Measurements from ENCODE around the gene FGL2. TPM values are rescaled to one million over a fixed set of nuclear protein-coding genes. Genes with fewer than 3 reads are reported as not detected.

Gene FGL2
- total RNA-seq, 4 donors from 2014 or later = 5.9 to 69.3 (median 17.5) TPM

DNA sequence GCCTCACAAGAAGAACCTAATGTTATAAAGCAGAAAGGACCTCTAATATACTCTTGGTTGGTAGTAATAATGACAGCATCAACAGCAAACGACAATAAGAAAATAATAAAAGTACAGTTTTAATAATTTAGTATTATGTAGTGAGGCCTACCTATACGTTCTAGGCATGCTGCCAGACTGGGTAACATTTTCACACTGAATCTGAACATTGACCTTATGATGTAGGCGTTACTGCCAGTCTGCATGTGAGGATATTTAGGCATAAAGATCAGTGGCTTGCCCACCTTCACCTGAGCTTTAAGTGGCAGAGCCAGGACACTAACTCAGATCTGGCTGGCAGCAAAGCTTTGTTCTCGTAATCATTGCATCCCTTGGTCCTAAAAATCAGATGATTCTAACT is 2.5 kb downstream of the FGL2 start:
- Histone ChIP-seq H3K36me3 (no peaks in the 10 kb centered on the region), H3K9me3 (no peaks in the 10 kb centered on the region), H3K27me3 (no peaks in the 10 kb centered on the region), H3K4me3 (no peak overlapping the region), H3K27ac (no peak overlapping the region), H3K4me1 (no peaks in the 10 kb centered on the region)
- DNase-seq = no peak
- intact Hi-C loops (cut with DNase I; ENCODE audit: low total_unique reads) = no loop called here
- no peak for TF ChIP-seq POLR2A (IDR thresholded peaks at IDR 0.05)
- TF ChIP-seq, protein P1, sequence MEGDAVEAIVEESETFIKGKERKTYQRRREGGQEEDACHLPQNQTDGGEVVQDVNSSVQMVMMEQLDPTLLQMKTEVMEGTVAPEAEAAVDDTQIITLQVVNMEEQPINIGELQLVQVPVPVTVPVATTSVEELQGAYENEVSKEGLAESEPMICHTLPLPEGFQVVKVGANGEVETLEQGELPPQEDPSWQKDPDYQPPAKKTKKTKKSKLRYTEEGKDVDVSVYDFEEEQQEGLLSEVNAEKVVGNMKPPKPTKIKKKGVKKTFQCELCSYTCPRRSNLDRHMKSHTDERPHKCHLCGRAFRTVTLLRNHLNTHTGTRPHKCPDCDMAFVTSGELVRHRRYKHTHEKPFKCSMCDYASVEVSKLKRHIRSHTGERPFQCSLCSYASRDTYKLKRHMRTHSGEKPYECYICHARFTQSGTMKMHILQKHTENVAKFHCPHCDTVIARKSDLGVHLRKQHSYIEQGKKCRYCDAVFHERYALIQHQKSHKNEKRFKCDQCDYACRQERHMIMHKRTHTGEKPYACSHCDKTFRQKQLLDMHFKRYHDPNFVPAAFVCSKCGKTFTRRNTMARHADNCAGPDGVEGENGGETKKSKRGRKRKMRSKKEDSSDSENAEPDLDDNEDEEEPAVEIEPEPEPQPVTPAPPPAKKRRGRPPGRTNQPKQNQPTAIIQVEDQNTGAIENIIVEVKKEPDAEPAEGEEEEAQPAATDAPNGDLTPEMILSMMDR (IDR thresholded peaks at IDR 0.05) = no peak

DNA sequence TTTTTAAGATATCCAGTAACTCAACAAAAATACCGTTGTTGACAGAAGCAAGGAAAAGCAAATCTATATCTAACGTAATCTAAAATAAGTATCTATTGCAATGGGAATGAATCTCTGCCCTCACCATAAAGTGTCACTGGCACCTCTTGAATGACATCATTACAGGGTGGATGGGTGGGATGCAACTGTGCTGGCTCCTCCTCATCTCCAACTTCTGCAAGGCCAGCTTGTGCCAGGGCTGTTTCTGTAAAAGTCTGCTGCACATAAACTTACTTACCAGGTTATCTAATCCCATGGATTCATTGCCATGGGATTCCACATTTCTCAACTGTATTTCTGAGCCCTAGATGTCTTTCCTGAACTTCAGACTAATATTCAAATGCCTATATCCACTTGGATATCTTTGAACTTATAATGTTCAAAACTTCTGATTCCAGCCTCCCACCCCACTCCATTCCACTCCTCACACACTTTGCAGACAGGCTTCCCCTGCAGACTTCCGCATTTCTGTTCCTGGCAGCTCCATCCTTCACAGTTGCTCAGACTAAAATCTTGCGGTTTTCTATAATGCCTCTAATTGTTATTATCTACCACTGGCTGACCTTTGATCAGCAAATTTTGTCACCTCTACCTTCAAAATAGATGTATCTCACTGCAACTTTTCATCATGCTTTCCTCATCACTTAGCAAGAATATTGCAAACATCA is 10.7 kb downstream of the FGL2 start:
- Histone ChIP-seq H3K9me3 (no peaks in the 10 kb centered on the region), H3K4me1 (no peaks in the 10 kb centered on the region), H3K4me3 (no peak overlapping the region), H3K27me3 (no peaks in the 10 kb centered on the region), H3K27ac (no peak overlapping the region), H3K36me3 (no peaks in the 10 kb centered on the region)
- intact Hi-C loops (cut with DNase I; ENCODE audit: low total_unique reads) = no loop called here
- TF ChIP-seq, protein P1 (IDR thresholded peaks at IDR 0.05) = no peak
- DNase-seq = no peak

DNA sequence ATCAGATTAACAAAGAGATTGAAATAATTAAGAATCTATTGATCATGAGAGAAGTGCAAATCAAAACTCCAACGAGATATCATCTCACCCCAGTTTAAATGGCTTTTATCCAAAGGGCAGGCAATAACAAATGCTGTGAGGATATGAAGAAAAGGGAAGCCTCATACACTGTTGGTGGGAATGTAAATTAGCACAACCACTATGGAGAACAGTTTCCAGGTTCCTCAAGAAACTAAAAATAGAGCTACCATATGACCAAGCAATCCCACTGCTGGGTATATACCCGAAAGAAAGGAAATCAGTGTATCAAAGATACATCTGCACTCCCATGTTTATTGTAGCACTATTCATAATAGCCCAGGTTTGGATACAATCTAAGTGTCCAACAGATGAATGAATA is 13.8 kb downstream of the FGL2 start:
- Histone ChIP-seq H3K9me3 (no peaks in the 10 kb centered on the region), H3K27me3 (no peaks in the 10 kb centered on the region), H3K27ac (peak overlapping the region in 1 of 2 donors; percentile 77), H3K4me3 (no peak overlapping the region), H3K4me1 (no peaks in the 10 kb centered on the region), H3K36me3 (no peaks in the 10 kb centered on the region)
- TF ChIP-seq POLR2A (IDR thresholded peaks at IDR 0.05) = no peak
- TF ChIP-seq, protein P1 (IDR thresholded peaks at IDR 0.05) = no peak
- intact Hi-C loops (cut with DNase I; ENCODE audit: low total_unique reads) = no loop called here
- DNase-seq = no peak

DNA sequence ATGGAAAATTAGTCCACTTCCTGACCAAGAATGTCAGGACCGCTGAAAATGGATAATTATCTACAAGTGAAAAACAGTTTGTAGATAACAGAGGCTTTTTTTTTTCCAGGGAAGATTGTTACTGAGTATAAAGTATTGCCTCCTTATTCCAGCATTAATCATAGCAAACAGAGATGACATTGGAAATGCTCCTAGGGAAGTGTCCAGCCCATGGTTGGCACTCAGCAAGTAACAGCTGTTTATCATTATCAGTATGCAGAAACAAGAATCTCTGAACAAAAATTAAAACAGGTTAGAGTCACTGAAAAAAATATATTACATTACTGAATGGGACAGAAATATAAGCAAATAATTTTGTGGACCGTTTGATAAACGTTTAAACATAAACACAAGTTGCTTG is 14.6 kb downstream of the FGL2 start:
- no peaks in the 10 kb centered on the region for H3K9me3 ChIP-seq
- no peak overlapping the region for H3K4me3 ChIP-seq
- TF ChIP-seq, protein P1 (IDR thresholded peaks at IDR 0.05) = no peak
- TF ChIP-seq POLR2A (IDR thresholded peaks at IDR 0.05) = no peak
- H3K4me1 ChIP-seq = no peaks in the 10 kb centered on the region
- H3K27me3 ChIP-seq = no peaks in the 10 kb centered on the region
- H3K36me3 ChIP-seq = no peaks in the 10 kb centered on the region
- no peak for DNase-seq
- intact Hi-C loops (cut with DNase I; ENCODE audit: low total_unique reads) = no loop called here
- peak overlapping the region in 1 of 2 donors; percentile 77 for H3K27ac ChIP-seq

DNA sequence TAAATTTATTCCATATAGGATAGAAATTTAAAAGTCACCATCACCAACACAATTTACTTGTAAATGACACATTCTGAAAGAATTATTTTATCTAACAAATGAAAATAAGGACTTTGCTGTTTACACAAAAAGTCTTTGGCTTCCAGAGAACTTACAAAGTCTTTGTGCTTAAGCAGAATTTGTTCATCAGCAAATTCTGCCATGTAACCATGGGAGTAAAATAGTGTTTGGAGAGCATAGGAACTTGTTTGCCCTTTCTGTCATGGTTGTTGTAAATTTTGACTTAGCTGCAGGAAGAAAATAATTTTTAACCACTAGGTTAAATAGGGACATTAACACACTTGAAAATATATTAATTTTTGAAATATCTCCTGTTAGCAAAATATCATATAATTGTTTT is 15.2 kb downstream of the FGL2 start:
- no peak overlapping the region for H3K4me3 ChIP-seq
- no peaks in the 10 kb centered on the region for H3K4me1 ChIP-seq
- no peaks in the 10 kb centered on the region for H3K9me3 ChIP-seq
- H3K27ac ChIP-seq = peak overlapping the region; percentile 0 to 77
- no peaks in the 10 kb centered on the region for H3K36me3 ChIP-seq
- DNase-seq = no peak
- no peaks in the 10 kb centered on the region for H3K27me3 ChIP-seq
- TF ChIP-seq POLR2A (IDR thresholded peaks at IDR 0.05) = no peak
- TF ChIP-seq, protein P1 (IDR thresholded peaks at IDR 0.05) = no peak
- intact Hi-C loops (cut with DNase I; ENCODE audit: low total_unique reads) = no loop called here
